ENCODE measurements around the gene ARHGAP24.

GRCh38 chr4:85669992-85670548 is 195.1 kb downstream of the ARHGAP24 start:
- TF ChIP-seq PHF8 (IDR thresholded peaks at IDR 0.05; ENCODE audit: borderline replicate concordance, low read depth) = no peak
- TF ChIP-seq NPAS2 (CRISPR knock-in tag; IDR thresholded peaks at IDR 0.05; ENCODE audit: borderline replicate concordance) = no peak
- no peak for TF ChIP-seq HOXA7 (CRISPR knock-in tag; IDR thresholded peaks at IDR 0.05)
- TF ChIP-seq ESRRA (IDR thresholded peaks at IDR 0.05; ENCODE audit: borderline replicate concordance, low read length) = no peak
- no peak for TF ChIP-seq CTCF (IDR thresholded peaks at IDR 0.05)
- TF ChIP-seq RAD21 (conservative IDR thresholded peaks at IDR 0.05 in 1 of 2, IDR thresholded peaks at IDR 0.05 in 1 of 2) = no peak

Measured in A549 (cell line).